Stimulated activated CD8-positive, alpha-beta memory T cell treated with anti-CD3 and anti-CD28 coated beads, Interleukin-12 subunit alpha, Interleukin-12 subunit beta, amount 100 ng/mL, for 1 hour (primary cell): ENCODE measurements around the gene ST8SIA1.

ENCODE experiments used
- DNase-seq: peaks from one replicate; pipeline ENCODE4 v3.0.0-alpha.2; 2020; ENCODE audit warnings: low read depth

ST8SIA1 gene

GRCh38 chr12:22234561-22234960 lies 99.9 kb downstream of the ST8SIA1 start:
- no peak for DNase-seq

- DNase-seq = no peak
Measured at GRCh38 chr12:22231836-22232235, 102.7 kb downstream of the ST8SIA1 start.

GRCh38 chr12:22231078-22231477 lies 103.4 kb downstream of the ST8SIA1 start:
- DNase-seq = no peak

DNA sequence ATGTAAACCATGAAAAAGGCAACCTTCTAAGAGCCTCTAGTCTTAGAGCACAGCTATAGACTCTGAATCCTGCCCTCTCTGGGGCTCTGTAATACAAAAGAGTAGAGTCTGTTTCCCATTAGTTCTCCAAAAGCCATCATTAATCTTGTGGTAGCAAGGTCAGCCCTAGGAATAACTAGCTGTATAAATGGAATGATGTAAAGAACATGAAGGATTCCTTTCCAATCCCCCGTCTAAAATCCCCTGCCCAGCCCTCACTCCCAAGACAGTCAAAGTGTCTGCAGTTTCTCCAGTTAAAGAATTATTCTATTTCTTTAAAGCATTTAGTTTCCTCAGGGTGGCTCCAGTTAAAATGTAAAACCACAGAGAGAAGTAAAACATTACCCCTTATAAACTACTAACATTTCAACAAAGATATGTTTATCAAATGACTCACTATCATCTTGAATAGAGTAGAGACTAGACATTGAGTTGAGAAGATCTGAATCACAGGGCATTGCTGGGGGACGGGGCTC lies 104.2 kb downstream of the ST8SIA1 start:
- DNase-seq = no peak

GRCh38 chr12:22229652-22230279 lies 104.7 kb downstream of the ST8SIA1 start:
- DNase-seq = no peak

GRCh38 chr12:22228022-22228875 lies 106.3 kb downstream of the ST8SIA1 start:
- DNase-seq = no peak

DNA sequence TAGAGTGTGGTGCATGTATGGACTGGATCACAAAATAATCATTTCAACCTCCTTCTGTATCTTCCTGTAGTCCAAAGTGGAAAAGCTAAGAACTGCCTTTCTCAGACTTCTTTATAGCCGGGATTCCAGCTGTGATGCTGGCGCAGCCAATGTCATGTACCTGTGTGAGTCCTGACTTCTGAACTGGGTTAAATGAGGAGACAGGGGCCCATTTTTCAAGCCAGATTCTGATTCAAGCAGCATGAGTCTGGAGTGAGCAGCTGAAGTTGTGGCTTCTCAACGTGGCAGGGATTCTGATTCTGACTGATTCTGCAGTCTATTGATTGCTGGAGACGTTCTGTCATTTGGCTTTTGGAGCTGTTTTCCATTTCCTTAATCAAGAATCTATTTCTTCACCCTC lies 111.2 kb downstream of the ST8SIA1 start:
- no peak for DNase-seq

- no peak for DNase-seq
Measured at GRCh38 chr12:22217556-22217955, 117.0 kb downstream of the ST8SIA1 start.

DNA sequence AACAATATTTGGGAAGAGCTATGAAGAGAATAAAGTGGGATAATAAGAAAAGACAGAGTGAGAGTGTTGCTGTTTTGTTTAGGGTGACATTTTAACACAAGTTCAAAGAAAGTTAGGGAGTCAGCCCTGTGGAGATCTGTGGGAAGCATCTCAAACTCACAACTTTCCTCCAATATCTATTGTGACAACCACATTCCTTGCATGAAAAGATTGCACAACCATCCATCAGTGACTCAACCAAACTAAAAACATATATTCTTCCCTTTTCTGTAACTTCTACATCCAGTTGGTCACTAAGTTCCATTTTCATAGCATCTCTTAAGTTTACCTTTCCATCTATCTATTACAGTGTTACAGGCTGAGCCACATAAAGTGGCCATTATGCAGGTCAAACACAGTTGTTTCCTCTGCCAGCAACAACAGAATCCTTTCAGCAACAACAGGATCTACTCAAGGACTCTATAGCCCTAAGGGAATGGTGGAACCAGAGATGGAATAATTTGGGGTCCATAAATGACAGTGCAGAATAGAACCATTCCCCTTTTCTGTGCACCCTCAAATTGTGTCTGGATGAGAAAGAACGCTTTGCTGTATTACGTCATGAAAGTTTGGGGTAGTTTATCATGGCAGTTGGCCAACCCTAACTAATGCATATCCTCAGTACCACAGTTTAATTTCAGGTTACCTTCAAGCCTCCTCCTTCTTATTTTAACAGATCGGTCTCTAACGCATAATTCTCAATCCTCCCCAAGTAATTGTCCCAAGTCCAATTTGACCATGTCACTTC lies 118.8 kb downstream of the ST8SIA1 start:
- DNase-seq = no peak

- no peak for DNase-seq
Measured at GRCh38 chr12:22211128-22211527, 123.4 kb downstream of the ST8SIA1 start.

GRCh38 chr12:22209422-22209821 lies 125.1 kb downstream of the ST8SIA1 start:
- DNase-seq = no peak

DNA sequence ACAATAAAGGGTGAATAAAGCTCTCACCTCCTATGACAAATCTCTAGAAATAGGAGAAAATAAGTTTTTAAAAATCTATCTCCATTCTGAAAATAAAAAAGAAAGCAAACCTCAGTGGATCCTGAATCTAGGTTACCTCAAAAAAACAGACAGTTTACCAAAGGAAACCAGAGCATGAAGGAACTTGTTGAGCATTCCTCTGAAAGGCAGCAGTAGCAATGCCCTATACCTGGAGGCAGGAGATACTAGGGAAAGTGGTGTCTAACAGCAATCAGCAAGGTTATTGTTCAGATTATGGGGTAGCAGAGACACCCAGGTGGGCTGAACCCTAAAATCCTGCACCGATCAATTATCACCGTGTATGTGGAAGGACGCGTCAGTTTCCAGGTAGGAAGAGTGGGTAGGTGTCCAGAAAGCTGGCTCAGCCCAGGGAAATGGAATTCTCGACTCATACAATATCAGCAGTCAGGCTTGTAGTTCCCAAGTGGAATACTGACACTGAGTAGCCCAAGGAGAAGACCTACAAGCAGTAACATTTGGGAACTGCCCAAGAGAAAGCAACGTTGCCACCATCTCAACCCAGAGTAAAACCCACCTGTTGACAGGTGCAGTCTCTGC lies 128.3 kb downstream of the ST8SIA1 start:
- no peak for DNase-seq

GRCh38 chr12:22204391-22204790 lies 130.1 kb downstream of the ST8SIA1 start:
- no peak for DNase-seq

GRCh38 chr12:22202847-22203246 lies 131.7 kb downstream of the ST8SIA1 start:
- no peak for DNase-seq

DNA sequence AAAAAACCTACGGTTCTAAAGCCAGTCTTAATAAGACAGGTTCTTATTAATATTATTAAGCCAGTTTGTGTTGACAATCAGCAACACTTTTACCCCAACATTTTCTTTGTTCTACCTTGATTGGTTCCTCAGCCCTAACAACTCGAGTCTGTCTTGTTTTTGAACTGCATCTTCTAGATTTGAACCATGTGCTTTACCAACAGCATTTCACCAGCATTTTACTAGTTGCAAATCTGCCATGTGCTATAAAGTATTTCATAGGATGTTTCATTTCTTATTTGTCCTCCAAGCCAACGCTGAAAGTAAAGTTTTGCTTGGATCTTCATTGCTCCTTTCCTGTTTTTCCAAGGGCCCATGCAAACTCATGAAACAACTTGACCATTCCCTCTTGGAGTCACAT lies 133.4 kb downstream of the ST8SIA1 start:
- no peak for DNase-seq

DNA sequence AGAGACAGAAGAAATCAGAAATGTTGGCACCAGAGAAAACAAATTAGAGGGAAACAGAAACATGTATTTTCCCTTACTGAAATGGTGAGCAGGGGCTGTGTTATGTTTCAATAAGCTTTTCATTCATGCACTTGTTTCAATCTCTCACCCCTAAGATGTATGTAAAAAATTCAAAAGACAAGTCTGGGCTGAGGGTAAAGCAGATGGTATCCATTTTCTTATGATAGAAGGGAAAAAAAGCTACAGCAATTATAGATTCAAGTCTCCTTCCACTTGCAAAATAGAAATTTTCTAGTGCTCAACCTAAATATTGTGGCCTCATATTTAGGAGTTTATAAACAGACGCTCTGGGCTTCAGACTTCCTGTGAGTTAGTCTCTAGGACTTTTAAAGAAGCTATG lies 138.3 kb downstream of the ST8SIA1 start:
- DNase-seq = no peak

- DNase-seq = no peak
Measured at GRCh38 chr12:22190969-22191368, 143.5 kb downstream of the ST8SIA1 start.

GRCh38 chr12:22188431-22188830 lies 146.1 kb downstream of the ST8SIA1 start:
- DNase-seq = no peak

- DNase-seq = no peak
Measured at GRCh38 chr12:22180705-22181104, 153.8 kb downstream of the ST8SIA1 start.

DNA sequence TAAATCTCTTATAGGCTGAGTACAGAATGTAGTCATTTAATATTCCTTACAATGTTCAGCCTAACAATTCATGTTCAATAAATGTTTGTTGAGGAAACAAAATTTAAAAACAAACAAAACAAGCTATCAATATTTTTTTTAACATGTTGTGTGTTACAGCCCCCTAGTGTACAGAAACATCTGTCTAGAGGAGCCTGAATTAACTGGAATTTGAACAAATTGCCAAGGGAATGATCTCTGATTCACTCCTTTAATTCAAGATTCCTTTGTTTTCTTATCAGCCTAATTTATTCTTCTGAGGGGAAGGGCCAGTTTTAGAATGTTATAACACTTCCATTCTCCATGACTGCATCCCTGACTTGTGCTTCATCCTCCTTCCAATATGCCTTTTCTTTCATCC lies 161.3 kb downstream of the ST8SIA1 start:
- no peak for DNase-seq

- no peak for DNase-seq
Measured at GRCh38 chr12:22172501-22172900, 162.0 kb downstream of the ST8SIA1 start.

GRCh38 chr12:22169376-22169775 lies 165.1 kb downstream of the ST8SIA1 start:
- no peak for DNase-seq
